NB4 (cell line): Measurements from ENCODE around the gene LBHD1.

ENCODE experiments used
- POLR2A ChIP-seq: IDR thresholded peaks from 2 replicates; pipeline ENCODE4 v1.6.1; 2011; ENCODE audit warnings: mild to moderate bottlenecking; ENCODE audit not compliant: insufficient read length; ENCODE audit errors: extremely low read depth
- TF ChIP-seq, protein P1 (sequence below): IDR thresholded peaks from one replicate; pipeline ENCODE4 v1.5.1; 2012; ENCODE audit warnings: low read depth, low read length

DNA sequence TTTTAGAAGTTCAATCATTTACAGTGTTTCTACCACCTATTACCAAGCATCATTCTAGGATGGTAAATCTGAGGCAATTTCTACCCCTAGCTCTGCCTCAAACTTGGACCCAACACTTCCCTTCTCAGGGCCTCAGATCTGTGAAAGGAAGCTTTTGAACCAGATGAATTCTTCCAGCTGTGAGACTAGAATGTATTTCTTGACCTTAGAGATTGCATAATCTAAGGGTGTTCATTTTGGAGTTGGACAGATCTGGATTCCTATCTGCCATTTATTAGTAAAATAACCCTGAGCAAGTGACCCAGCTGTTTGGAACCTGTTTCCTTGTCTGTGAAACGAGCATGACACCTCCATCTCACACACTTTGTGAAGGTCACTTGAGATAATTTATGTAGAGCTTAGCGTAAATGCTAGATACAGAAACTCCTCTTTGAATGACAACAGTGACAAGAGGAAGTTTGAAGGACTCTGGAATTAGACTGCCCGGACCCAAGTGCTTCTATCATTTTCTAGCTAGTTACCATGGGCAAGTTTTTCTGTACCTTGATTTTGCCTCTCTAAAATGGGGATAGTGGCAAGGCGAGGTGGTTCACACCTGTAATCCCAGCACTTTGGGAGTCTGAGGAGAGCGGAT is 15.2 kb downstream of the LBHD1 start:
- TF ChIP-seq, protein P1, sequence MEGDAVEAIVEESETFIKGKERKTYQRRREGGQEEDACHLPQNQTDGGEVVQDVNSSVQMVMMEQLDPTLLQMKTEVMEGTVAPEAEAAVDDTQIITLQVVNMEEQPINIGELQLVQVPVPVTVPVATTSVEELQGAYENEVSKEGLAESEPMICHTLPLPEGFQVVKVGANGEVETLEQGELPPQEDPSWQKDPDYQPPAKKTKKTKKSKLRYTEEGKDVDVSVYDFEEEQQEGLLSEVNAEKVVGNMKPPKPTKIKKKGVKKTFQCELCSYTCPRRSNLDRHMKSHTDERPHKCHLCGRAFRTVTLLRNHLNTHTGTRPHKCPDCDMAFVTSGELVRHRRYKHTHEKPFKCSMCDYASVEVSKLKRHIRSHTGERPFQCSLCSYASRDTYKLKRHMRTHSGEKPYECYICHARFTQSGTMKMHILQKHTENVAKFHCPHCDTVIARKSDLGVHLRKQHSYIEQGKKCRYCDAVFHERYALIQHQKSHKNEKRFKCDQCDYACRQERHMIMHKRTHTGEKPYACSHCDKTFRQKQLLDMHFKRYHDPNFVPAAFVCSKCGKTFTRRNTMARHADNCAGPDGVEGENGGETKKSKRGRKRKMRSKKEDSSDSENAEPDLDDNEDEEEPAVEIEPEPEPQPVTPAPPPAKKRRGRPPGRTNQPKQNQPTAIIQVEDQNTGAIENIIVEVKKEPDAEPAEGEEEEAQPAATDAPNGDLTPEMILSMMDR, result no peak
- TF ChIP-seq POLR2A, result no peak
